ENCODE results near the gene ATP5F1D.

DNA sequence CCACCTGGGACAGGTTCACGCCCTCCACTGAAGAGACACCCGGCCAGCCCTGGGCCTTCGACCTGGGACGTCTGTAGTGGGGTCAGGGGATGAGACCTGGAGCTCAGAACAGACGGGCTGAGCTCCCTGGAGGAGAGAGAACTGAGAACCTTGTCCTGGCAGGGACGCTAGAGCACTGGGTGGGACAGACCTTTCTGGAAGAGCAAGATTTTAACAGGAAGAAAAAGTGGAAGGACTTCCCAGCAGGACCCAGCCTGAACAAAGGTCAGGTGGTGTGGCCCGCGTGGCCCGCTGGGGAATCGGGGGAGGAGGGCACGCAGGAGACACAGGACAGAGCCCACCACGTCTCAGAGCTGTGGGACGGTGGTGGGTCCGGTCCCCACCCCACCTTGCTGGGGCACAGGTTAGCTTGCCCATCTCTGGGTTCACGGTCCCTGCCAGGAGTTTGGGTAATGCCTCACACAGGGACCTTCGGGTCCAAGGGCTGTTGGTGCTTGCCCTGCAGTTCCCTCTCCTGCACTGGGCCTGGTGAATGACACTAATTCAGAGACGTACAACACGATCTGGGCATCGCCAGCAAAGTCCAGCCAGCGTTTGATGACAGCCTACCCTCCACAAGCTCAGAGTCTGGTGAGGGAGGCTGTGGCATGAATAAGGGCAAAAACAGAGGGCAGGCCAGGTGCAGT is 42.9 kb downstream of the ATP5F1D start:
- TF ChIP-seq CTCF (IDR thresholded peaks at IDR 0.05) (no peak), POLR2A (IDR thresholded peaks at IDR 0.05) (no peak)

Measured in suprapubic skin (tissue), 3 donors.